GM21717 (cell line): ENCODE results near the gene HAAO.
"Not testable (repeated sequence)": the region's sequence is repeated elsewhere in the genome, so short reads cannot be mapped to it uniquely, and the experiment has no call there.

Source experiments
- ATAC-seq: cut with Tn5 transposase; IDR thresholded peaks from one replicate; pipeline ENCODE4 v1.9.1; 2021; ENCODE audit warnings: mild to moderate bottlenecking, moderate library complexity; ENCODE audit not compliant: unreplicated experiment

Gene HAAO

GRCh38 chr2:42752816-42753813 lies 39.3 kb downstream of the HAAO start:
- ATAC-seq, result no peak

DNA sequence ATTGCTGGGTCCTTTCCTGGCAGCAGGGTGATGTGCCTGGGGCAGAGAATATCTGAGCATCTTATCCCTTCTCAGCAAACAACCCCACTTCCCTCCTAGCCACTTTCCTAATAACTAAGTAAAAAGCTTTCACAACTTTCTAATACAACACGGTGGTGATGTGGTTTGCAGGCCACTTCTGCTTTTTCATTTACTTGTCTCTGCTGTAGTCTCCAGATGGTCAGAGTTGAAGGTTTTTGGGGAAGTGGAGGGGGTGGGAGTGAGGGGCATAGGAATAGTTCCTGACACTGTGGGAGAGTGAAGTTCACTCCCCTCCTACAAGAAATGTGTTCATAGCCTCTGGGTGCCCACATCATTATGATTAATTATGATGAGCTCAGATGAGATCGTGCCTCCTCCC lies 40.1 kb downstream of the HAAO start:
- peak; percentile 64 for ATAC-seq

DNA sequence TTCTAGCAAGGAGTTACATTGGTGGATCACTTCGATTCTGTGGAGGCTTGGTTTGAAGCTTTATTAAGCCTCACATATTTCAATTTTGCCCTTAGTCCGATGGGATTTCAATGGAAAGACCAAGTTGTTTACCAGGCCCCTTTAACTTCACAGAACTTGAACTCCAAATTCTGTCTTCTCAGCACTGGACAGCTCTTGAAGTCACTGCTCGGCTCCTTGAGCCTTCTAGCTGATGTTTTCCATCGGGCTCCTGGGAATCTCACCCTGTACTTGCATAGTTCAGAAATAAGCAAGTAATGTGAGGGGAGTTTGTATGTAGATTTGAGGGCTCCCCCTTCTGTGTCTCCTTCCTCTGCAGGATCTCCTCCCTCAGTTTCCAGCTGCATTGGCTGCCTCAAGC lies 43.5 kb downstream of the HAAO start:
- ATAC-seq, result no peak

DNA sequence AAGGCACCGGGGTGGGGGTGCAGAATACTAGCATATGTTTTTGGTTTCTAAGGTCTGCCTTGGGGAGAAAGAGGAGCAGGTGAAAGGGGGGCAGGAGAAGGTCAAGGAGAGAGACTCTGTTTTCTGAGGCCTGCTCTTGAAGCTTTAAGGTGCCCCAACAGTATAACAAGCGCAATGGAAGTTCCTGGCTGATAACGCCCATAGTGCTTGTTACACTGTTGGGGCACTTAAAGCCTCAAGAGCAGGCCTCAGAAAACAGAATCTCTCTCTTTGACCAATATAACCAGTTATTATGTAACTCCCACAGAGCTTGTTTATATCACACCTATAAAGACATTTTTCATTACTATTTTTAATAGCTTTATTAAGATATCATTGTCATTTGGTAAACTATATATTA lies 45.0 kb downstream of the HAAO start:
- no peak for ATAC-seq

DNA sequence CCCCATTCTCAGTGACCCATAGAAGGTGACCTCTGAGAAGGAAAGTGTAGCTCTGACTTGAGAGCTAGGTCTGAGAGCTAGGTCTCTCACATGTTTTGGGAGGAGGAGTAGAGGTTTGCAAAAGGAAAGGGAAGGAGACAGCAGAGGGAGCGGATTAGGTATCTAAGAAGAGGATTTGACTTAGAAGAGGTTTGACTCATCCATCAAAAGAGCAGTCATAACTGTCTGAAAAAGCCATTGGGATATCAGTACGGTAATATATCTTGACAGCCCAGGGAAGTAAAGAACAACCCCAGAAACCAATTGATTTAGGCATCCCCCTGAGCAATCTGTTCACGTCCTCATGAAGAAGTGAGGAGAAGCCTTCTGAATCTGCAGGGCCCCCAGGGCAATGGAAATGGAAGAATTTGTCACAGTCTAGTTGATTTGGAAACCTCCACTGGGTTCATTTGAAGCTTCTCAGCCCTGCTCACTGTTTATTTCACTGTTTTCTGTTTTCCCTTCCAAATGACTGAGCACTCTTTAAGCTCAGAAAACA lies 47.8 kb downstream of the HAAO start:
- no peak for ATAC-seq

GRCh38 chr2:42743659-42743990 lies 48.8 kb downstream of the HAAO start:
- no peak for ATAC-seq

DNA sequence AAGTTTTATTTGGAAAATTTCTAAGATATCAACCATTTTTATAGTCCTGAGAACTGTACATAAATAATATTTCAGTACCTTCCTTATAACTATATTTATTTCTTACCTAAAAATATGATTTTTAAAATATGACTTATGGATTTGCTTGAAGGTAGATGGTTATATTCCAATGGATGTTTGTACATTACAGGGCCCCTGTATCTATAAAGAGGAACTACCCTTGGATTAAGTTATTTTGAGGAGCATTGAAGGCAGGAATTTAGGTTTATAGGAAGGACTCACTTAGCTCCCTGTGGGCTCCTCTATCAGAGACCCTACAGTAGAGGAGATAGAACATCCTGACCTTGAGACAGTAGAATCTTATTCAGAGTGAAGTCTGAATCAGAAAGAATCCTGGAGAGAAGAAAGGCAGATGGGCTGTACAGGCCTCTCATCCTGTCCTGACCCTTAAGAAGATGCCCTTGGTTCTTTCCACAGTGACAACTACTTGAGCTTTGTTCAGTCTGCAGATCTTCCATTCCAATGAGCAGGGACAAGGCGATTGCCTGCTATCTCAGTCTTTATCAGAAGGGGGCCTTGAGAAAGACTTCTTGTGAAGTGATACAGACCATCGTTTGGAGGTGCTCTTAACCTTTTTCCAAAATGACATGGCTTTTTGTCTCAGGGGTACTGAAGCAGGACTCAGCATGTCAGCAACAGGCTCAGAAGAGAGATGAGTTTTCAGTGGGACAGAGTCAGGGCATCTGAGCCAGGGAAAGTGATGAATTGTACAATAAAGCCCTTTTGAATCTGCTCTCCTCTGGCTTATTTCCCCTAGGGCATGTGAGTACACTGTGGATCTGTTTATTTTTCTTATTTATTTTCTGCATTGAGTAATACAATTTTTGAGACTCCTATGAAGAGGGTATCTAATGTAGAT lies 49.4 kb downstream of the HAAO start:
- no peak for ATAC-seq

- ATAC-seq, result no peak
These were observed 51.2 kb downstream of the HAAO start for GRCh38 chr2:42741140-42741539.

GRCh38 chr2:42736598-42737322 lies 55.6 kb downstream of the HAAO start:
- ATAC-seq, result no peak

GRCh38 chr2:42733852-42734251 lies 58.5 kb downstream of the HAAO start:
- no peak for ATAC-seq

- not testable (repeated sequence) for ATAC-seq
These were observed 61.1 kb downstream of the HAAO start for GRCh38 chr2:42731316-42731715.

DNA sequence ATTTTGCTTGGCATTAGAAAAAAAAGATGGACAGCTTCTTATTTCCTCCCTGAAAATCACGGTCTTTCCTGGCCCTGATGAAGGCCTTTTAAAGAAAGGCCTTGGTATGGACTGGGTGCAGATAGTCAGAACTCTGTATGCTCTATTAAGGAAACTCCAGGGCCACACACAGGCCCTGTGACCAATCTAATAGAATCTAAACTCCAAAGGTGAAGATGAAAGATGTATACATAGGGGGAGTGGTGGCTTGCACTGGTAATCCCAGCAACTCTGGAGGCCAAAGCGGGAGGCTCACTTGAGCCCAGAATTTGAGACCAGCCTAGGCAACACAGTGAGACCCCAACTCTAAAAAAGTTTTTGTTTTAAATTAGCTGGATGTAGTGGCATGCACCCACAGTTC lies 65.7 kb downstream of the HAAO start:
- ATAC-seq, result no peak

GRCh38 chr2:42725657-42726056 lies 66.7 kb downstream of the HAAO start:
- no peak for ATAC-seq

- no peak for ATAC-seq
These were observed 67.5 kb downstream of the HAAO start for GRCh38 chr2:42724886-42725285.

- no peak for ATAC-seq
These were observed 68.9 kb downstream of the HAAO start for GRCh38 chr2:42723465-42723864.

DNA sequence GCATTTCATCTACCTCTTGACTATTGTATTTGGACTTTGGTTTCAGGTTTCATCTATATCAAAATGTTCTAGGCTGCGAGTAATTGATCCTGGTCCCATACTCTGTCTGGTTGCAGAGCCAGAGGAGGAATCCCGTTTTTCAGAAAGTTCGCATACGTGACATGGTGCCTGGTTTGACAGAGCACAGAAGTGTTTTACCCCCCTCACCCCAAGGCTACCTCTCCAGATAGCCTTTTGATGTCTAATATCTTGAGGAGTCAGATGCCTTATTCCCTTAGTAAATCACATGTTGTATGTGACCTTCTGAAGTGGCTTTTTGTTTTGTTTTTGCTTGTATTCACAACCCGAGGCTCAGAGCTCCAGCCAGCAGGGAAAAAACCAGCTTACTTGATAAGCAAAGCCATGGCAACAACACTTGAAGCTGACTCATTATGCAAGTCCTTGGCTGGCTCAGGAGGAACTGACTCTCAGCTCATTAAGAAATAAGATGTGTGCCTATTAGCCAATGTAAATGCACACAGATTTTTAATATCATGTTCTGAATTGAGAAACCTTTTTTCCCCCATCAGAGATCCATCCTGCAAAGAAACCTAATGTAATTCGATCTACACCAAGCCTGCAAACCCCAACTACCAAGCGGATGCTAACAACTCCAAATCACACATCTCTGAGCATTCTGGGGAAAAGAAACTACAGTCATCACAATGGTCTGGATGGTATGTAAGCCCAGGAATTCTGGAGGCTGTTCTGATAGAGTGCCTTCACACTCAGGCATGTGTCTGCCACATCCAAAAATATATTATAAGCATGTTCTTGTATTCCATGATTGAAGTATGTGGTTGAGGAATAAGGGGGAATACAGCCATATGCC lies 69.8 kb downstream of the HAAO start:
- peak; percentile 94 for ATAC-seq

- no peak for ATAC-seq
These were observed 70.5 kb downstream of the HAAO start for GRCh38 chr2:42721898-42722297.
